Naive thymus-derived CD4-positive, alpha-beta T cell (primary cell): ENCODE results near the gene GPC6. TPM values are rescaled to one million over a fixed set of nuclear protein-coding genes. Genes with fewer than 3 reads are reported as not detected.

Source experiments
- ATAC-seq: fragments of 150-1000 bp; cut with Tn5 transposase; 2 replicates; pipeline ENCODE4 v1.10.0; 2021; ENCODE audit warnings: mild to moderate bottlenecking, moderate library complexity
- CTCF ChIA-PET: fragments of 350-600 bp; sonication (Branson Sonifier 250); formaldehyde crosslinking; loops from one replicate; lab custom pipeline; 2021; ENCODE audit warnings: antibody characterized with exemption; lab: Charles Lee
- POLR2A ChIA-PET: fragments of 350-600 bp; sonication (Branson Sonifier 250); formaldehyde crosslinking; loops from one replicate; lab custom pipeline; 2021; ENCODE audit warnings: antibody characterized with exemption, inconsistent platforms; lab: Charles Lee
- DNase-seq, 9 donors: peaks; one replicate each; pipeline versions ENCODE4 v3.0.0 to v3.0.0-alpha.2; 2020 to 2022; ENCODE audit warnings: mixed read lengths in 1 of 9
- H3K27ac ChIP-seq: one replicate; pipeline ENCODE4 v1.7.0; 2013; ENCODE audit warnings: mild to moderate bottlenecking, low read depth, low read length, moderate library complexity
- H3K27me3 ChIP-seq, 2 donors: one replicate each; pipeline ENCODE4 v1.7.0; 2013; ENCODE audit warnings: low read length in 2 of 2, mild to moderate bottlenecking in 2 of 2, moderate library complexity in 2 of 2; ENCODE audit not compliant: control insufficient read depth in 2 of 2, insufficient read depth in 2 of 2
- H3K36me3 ChIP-seq, 3 experiments: 1 replicate in 2 of 3; 2 replicates in 1 of 3; pipeline ENCODE4 v1.7.0; 2013; ENCODE audit warnings: low read length in 3 of 3, mild to moderate bottlenecking in 3 of 3, moderate library complexity in 1 of 3; ENCODE audit not compliant: insufficient read depth in 3 of 3, control insufficient read depth in 2 of 3
- H3K4me1 ChIP-seq, 2 donors: one replicate each; pipeline ENCODE4 v1.7.0; 2013; ENCODE audit warnings: low read length in 2 of 2, mild to moderate bottlenecking in 2 of 2, moderate library complexity in 1 of 2; ENCODE audit not compliant: control insufficient read depth in 2 of 2, insufficient read depth in 2 of 2
- H3K4me3 ChIP-seq: 2 replicates; pipeline ENCODE4 v1.7.0; 2013; ENCODE audit warnings: mild to moderate bottlenecking, low read length
- H3K9me3 ChIP-seq, 3 experiments: 1 replicate in 2 of 3; 2 replicates in 1 of 3; pipeline ENCODE4 v1.7.0; 2013; ENCODE audit warnings: low read length in 3 of 3; ENCODE audit not compliant: control insufficient read depth in 2 of 3
- H3K27ac Mint-ChIP-seq, 9 donors: one replicate each; pipeline ENCODE4 v1.8.0; 2020 to 2022; ENCODE audit warnings: mixed read lengths in 9 of 9, mild to moderate bottlenecking in 8 of 9, moderate library complexity in 5 of 9, inconsistent platforms in 2 of 9
- H3K27me3 Mint-ChIP-seq, 5 donors: one replicate each; pipeline ENCODE4 v1.8.0; 2021 to 2022; ENCODE audit warnings: mixed read lengths in 5 of 5, mild to moderate bottlenecking in 1 of 5
- H3K36me3 Mint-ChIP-seq, 5 donors: one replicate each; pipeline ENCODE4 v1.8.0; 2020 to 2022; ENCODE audit warnings: mixed read lengths in 5 of 5, mild to moderate bottlenecking in 3 of 5, inconsistent platforms in 1 of 5
- H3K4me1 Mint-ChIP-seq, 7 donors: one replicate each; pipeline ENCODE4 v1.8.0; 2020 to 2022; ENCODE audit warnings: mixed read lengths in 7 of 7, mild to moderate bottlenecking in 3 of 7, inconsistent platforms in 1 of 7
- H3K4me3 Mint-ChIP-seq, 10 donors: one replicate each; pipeline ENCODE4 v1.8.0; 2020 to 2022; ENCODE audit warnings: mild to moderate bottlenecking in 10 of 10, mixed read lengths in 10 of 10, moderate library complexity in 6 of 10, inconsistent platforms in 2 of 10
- H3K9me3 Mint-ChIP-seq, 11 donors: one replicate each; pipeline ENCODE4 v1.8.0; 2020 to 2022; ENCODE audit warnings: mixed read lengths in 11 of 11, mild to moderate bottlenecking in 4 of 11, inconsistent platforms in 1 of 11, moderate library complexity in 1 of 11
- intact Hi-C, 2 donors: fragments of 100-400 bp; cut with micrococcal nuclease; formaldehyde crosslinking; loops; one replicate each; pipeline ENCODE4 v1.15.1; 2023
- polyA plus RNA-seq, 2 donors: library from polyadenylated mRNA; unstranded; fragments of 300-500 nt; fragmentation: Illumina TruSeq; gene quantifications; one replicate each; pipeline ENCODE4 v1.2.3, GENCODE V29; 2021
- total RNA-seq, 6 experiments: library from RNA in 5 of 6; stranded (reverse) in 5 of 6; gene quantifications; 1 replicate in 5 of 6; 2 replicates in 1 of 6; pipeline ENCODE4 v1.2.3 and lab custom pipeline; 2021 to 2026

The GPC6 gene
- total and polyA plus RNA-seq, 7 experiments from 2014 or later: not detected

GRCh38 chr13:93290503-93290902 lies 63.9 kb downstream of the GPC6 start:
- Mint-ChIP-seq H3K27ac (no peak overlapping the region), H3K4me1 (no peaks in the 10 kb centered on the region), H3K36me3 (no peaks in the 10 kb centered on the region), H3K27me3 (peaks cover 0 to 4% (median 0%) of the 10 kb centered on the region in 5 donors), H3K4me3 (no peak overlapping the region), H3K9me3 (no peaks in the 10 kb centered on the region)
- Histone ChIP-seq H3K4me3 (no peak overlapping the region), H3K36me3 (no peaks in the 10 kb centered on the region), H3K9me3 (no peaks in the 10 kb centered on the region), H3K4me1 (no peaks in the 10 kb centered on the region), H3K27me3 (no peaks in the 10 kb centered on the region), H3K27ac (no peak overlapping the region)
- DNase-seq (no peak), ATAC-seq (no peak)
- ChIA-PET POLR2A (no interaction called here), CTCF (no interaction called here)
- intact Hi-C loops: no loop called here

- Mint-ChIP-seq H3K27me3 (peaks cover 0 to 7% (median 2%) of the 10 kb centered on the region in 5 donors), H3K27ac (no peak overlapping the region), H3K4me1 (no peaks in the 10 kb centered on the region), H3K36me3 (no peaks in the 10 kb centered on the region), H3K4me3 (no peak overlapping the region), H3K9me3 (peaks cover 0 to 8% (median 0%) of the 10 kb centered on the region in 11 donors)
- no peaks in the 10 kb centered on the region for H3K4me1 ChIP-seq
- H3K27ac ChIP-seq: no peak overlapping the region
- no peaks in the 10 kb centered on the region for H3K27me3 ChIP-seq
- ChIA-PET CTCF (no interaction called here), POLR2A (no interaction called here)
- H3K36me3 ChIP-seq: no peaks in the 10 kb centered on the region
- no peak overlapping the region for H3K4me3 ChIP-seq
- H3K9me3 ChIP-seq: no peaks in the 10 kb centered on the region
- ATAC-seq: no peak
- intact Hi-C loops: no loop called here
- no peak for DNase-seq
Observed at GRCh38 chr13:93292366-93292765, 65.8 kb downstream of the GPC6 start.

GRCh38 chr13:93293710-93294109 lies 67.1 kb downstream of the GPC6 start:
- DNase-seq (no peak), ATAC-seq (no peak)
- Histone ChIP-seq H3K27ac (no peak overlapping the region), H3K36me3 (no peaks in the 10 kb centered on the region), H3K9me3 (no peaks in the 10 kb centered on the region), H3K4me1 (no peaks in the 10 kb centered on the region), H3K4me3 (no peak overlapping the region), H3K27me3 (no peaks in the 10 kb centered on the region)
- H3K27me3 Mint-ChIP-seq: peaks cover 0 to 7% (median 0%) of the 10 kb centered on the region in 5 donors
- intact Hi-C loops: no loop called here
- no peaks in the 10 kb centered on the region for H3K4me1 Mint-ChIP-seq
- no peak overlapping the region for H3K27ac Mint-ChIP-seq
- H3K36me3 Mint-ChIP-seq: no peaks in the 10 kb centered on the region
- ChIA-PET POLR2A (no interaction called here), CTCF (no interaction called here)
- no peak overlapping the region for H3K4me3 Mint-ChIP-seq
- peaks cover 0 to 13% (median 0%) of the 10 kb centered on the region in 11 donors for H3K9me3 Mint-ChIP-seq

GRCh38 chr13:93296584-93296983 lies 70.0 kb downstream of the GPC6 start:
- Histone ChIP-seq H3K27ac (no peak overlapping the region), H3K36me3 (no peaks in the 10 kb centered on the region), H3K4me1 (no peaks in the 10 kb centered on the region), H3K27me3 (no peaks in the 10 kb centered on the region), H3K4me3 (no peak overlapping the region), H3K9me3 (no peaks in the 10 kb centered on the region)
- Mint-ChIP-seq H3K9me3 (peaks cover 0 to 13% (median 0%) of the 10 kb centered on the region in 11 donors), H3K4me3 (no peak overlapping the region), H3K27me3 (peaks cover 0 to 7% (median 0%) of the 10 kb centered on the region in 5 donors), H3K27ac (no peak overlapping the region), H3K36me3 (no peaks in the 10 kb centered on the region), H3K4me1 (no peaks in the 10 kb centered on the region)
- ATAC-seq: no peak
- DNase-seq: no peak
- POLR2A ChIA-PET: no interaction called here
- CTCF ChIA-PET: no interaction called here
- intact Hi-C loops: no loop called here

- POLR2A ChIA-PET: no interaction called here
Observed at GRCh38 chr13:93298713-93299112, 72.1 kb downstream of the GPC6 start.

GRCh38 chr13:93304134-93304533 lies 77.5 kb downstream of the GPC6 start:
- Mint-ChIP-seq H3K4me1 (no peaks in the 10 kb centered on the region), H3K36me3 (no peaks in the 10 kb centered on the region), H3K9me3 (peaks cover 0 to 6% (median 0%) of the 10 kb centered on the region in 11 donors), H3K27me3 (no peaks in the 10 kb centered on the region), H3K4me3 (no peak overlapping the region), H3K27ac (no peak overlapping the region)
- intact Hi-C loops: no loop called here
- Histone ChIP-seq H3K27me3 (no peaks in the 10 kb centered on the region), H3K4me3 (no peak overlapping the region), H3K9me3 (no peaks in the 10 kb centered on the region), H3K27ac (no peak overlapping the region), H3K36me3 (no peaks in the 10 kb centered on the region), H3K4me1 (no peaks in the 10 kb centered on the region)
- POLR2A ChIA-PET: no interaction called here
- DNase-seq (no peak), ATAC-seq (no peak)
- CTCF ChIA-PET: no interaction called here

More at GRCh38 chr13:93298713-93299112, 72.1 kb downstream of the GPC6 start:
- Histone ChIP-seq H3K4me1 (no peaks in the 10 kb centered on the region), H3K9me3 (no peaks in the 10 kb centered on the region), H3K27ac (no peak overlapping the region), H3K36me3 (no peaks in the 10 kb centered on the region), H3K4me3 (no peak overlapping the region), H3K27me3 (no peaks in the 10 kb centered on the region)
- Mint-ChIP-seq H3K27me3 (peaks cover 0 to 7% (median 0%) of the 10 kb centered on the region in 5 donors), H3K4me1 (no peaks in the 10 kb centered on the region), H3K36me3 (no peaks in the 10 kb centered on the region), H3K4me3 (no peak overlapping the region), H3K27ac (no peak overlapping the region), H3K9me3 (peaks cover 0 to 13% (median 0%) of the 10 kb centered on the region in 11 donors)
- CTCF ChIA-PET: interaction anchor here (0.6 kb wide), 1 partner anchor 21 kb away, joined by 3 read pairs; no protein-coding TSS in a partner anchor
- intact Hi-C loops: no loop called here
- DNase-seq (no peak), ATAC-seq (no peak)

GRCh38 chr13:93304868-93305613 lies 78.4 kb downstream of the GPC6 start:
- Mint-ChIP-seq H3K4me1 (no peaks in the 10 kb centered on the region), H3K9me3 (peaks cover 0 to 6% (median 0%) of the 10 kb centered on the region in 11 donors), H3K27me3 (no peaks in the 10 kb centered on the region), H3K27ac (no peak overlapping the region), H3K36me3 (no peaks in the 10 kb centered on the region), H3K4me3 (no peak overlapping the region)
- H3K27me3 ChIP-seq: no peaks in the 10 kb centered on the region
- DNase-seq: no peak
- H3K4me3 ChIP-seq: no peak overlapping the region
- intact Hi-C loops: no loop called here
- H3K4me1 ChIP-seq: no peaks in the 10 kb centered on the region
- no peaks in the 10 kb centered on the region for H3K36me3 ChIP-seq
- CTCF ChIA-PET: no interaction called here
- POLR2A ChIA-PET: no interaction called here
- no peak for ATAC-seq
- no peak overlapping the region for H3K27ac ChIP-seq
- no peaks in the 10 kb centered on the region for H3K9me3 ChIP-seq
